PC-9 (cell line): Measurements from ENCODE around the gene POMGNT1. TPM values are rescaled to one million over a fixed set of nuclear protein-coding genes. Genes with fewer than 3 reads are reported as not detected.
A peak's percentile ranks its signal among the peaks of the same experiment; 100 is the strongest.

Experiments used
- BruUV-seq: library from RNA; stranded (reverse); fragments of 400-500 nt; replicated peaks from 2 replicates; lab custom pipeline; 2021; lab: Mats Ljungman, UMichigan
- CTCF ChIA-PET: fragments of 300-600 bp; sonication (Branson Sonifier 250); formaldehyde crosslinking; loops from one replicate; lab custom pipeline; 2022; ENCODE audit warnings: antibody characterized with exemption; lab: Charles Lee
- POLR2A ChIA-PET: fragments of 300-600 bp; sonication (Branson Sonifier 250); formaldehyde crosslinking; loops from one replicate; lab custom pipeline; 2022; ENCODE audit warnings: antibody characterized with exemption; ENCODE audit not compliant: unreplicated experiment; lab: Charles Lee
- DNase-seq, 2 experiments: peaks; one replicate each; pipeline versions ENCODE4 v3.0.0 to v3.0.0-alpha.2; 2015 to 2022; ENCODE audit warnings: mixed read lengths in 1 of 2
- H2AFZ ChIP-seq: fragments of 200-600 bp; sonication (generic); 2 replicates; pipeline ENCODE4 v1.8.1; 2017; ENCODE audit warnings: antibody characterized with exemption
- H3F3A ChIP-seq: fragments of 200-600 bp; sonication (generic); 2 replicates; pipeline ENCODE4 v1.8.1; 2017; ENCODE audit warnings: antibody characterized with exemption, mild to moderate bottlenecking, low read depth; ENCODE audit not compliant: insufficient read depth
- H3K27ac ChIP-seq: fragments of 200-600 bp; sonication (generic); 2 replicates; pipeline ENCODE4 v1.6.1; 2016; ENCODE audit warnings: mixed run types
- H3K27me3 ChIP-seq: fragments of 200-600 bp; sonication (generic); 2 replicates; pipeline ENCODE4 v1.6.1; 2016; ENCODE audit warnings: low read depth, mixed run types; ENCODE audit not compliant: insufficient read depth
- H3K36me3 ChIP-seq: fragments of 200-600 bp; sonication (generic); 2 replicates; pipeline ENCODE4 v1.6.1; 2016; ENCODE audit warnings: low read depth, mixed run types
- H3K4me1 ChIP-seq: fragments of 200-600 bp; sonication (generic); replicated peaks from 2 replicates; pipeline ENCODE4 v1.6.1; 2016; ENCODE audit warnings: mixed run types; ENCODE audit not compliant: insufficient read depth
- H3K4me2 ChIP-seq: fragments of 200-600 bp; sonication (generic); 2 replicates; pipeline ENCODE4 v1.6.1; 2017; ENCODE audit warnings: mixed run types
- H3K4me3 ChIP-seq: fragments of 200-600 bp; sonication (generic); 2 replicates; pipeline ENCODE4 v1.6.1; 2016; ENCODE audit warnings: mixed run types
- H3K79me2 ChIP-seq: fragments of 200-600 bp; sonication (generic); 2 replicates; pipeline ENCODE4 v1.6.1; 2017; ENCODE audit warnings: low read depth, mixed run types
- H3K9me2 ChIP-seq: fragments of 200-600 bp; sonication (generic); 2 replicates; pipeline ENCODE4 v1.8.1; 2017; ENCODE audit warnings: mild to moderate bottlenecking; ENCODE audit not compliant: insufficient read depth
- H3K9me3 ChIP-seq: fragments of 200-600 bp; sonication (generic); 2 replicates; pipeline ENCODE4 v1.8.1; 2016; ENCODE audit warnings: low read depth; ENCODE audit not compliant: insufficient read depth
- H4K20me1 ChIP-seq: fragments of 200-600 bp; sonication (generic); 2 replicates; pipeline ENCODE4 v1.8.1; 2017; ENCODE audit not compliant: insufficient read depth
- CTCF ChIP-seq: fragments of 200-600 bp; sonication (generic); conservative IDR thresholded peaks from 2 replicates; pipeline ENCODE4 v1.6.1; 2017; ENCODE audit warnings: mixed run types, antibody characterized with exemption, mild to moderate bottlenecking, moderate library complexity
- EZH2 ChIP-seq: fragments of 200-600 bp; sonication (generic); IDR thresholded peaks from 2 replicates; pipeline ENCODE4 v1.8.0; 2017; ENCODE audit warnings: antibody characterized with exemption, low read depth
- intact Hi-C: fragments of 100-400 bp; cut with micrococcal nuclease; formaldehyde crosslinking; loops from one replicate; pipeline ENCODE4 v1.10.0; 2022; ENCODE audit not compliant: unreplicated experiment
- total RNA-seq: library from RNA; stranded (reverse); gene quantifications from 2 replicates; pipeline ENCODE4 v1.2.3, GENCODE V29; 2021

The POMGNT1 gene
- total RNA-seq, 1 experiment from 2014 or later, result 82.6 TPM

GRCh38 chr1:46188295-46189030 lies 9.8 kb downstream of the POMGNT1 start:
- Histone ChIP-seq H4K20me1 (peaks cover 7% of the 10 kb centered on the region; the same call in 1 of the 2 replicates), H3K36me3 (peaks cover 52% of the 10 kb centered on the region), H3F3A (peaks cover 82% of the 10 kb centered on the region), H2AFZ (no peak overlapping the region), H3K4me2 (peak overlapping the region; percentile 17; the same call in 1 of the 2 replicates), H3K4me3 (no peak overlapping the region), H3K9me2 (no peaks in the 10 kb centered on the region), H3K9me3 (no peaks in the 10 kb centered on the region), H3K27ac (peak overlapping the region; percentile 53), H3K4me1 (peaks cover 49% of the 10 kb centered on the region), H3K79me2 (peaks cover 33% of the 10 kb centered on the region), H3K27me3 (no peaks in the 10 kb centered on the region)
- no TSS peak for BruUV-seq
- CTCF ChIA-PET, result interaction anchor here (0.7 kb wide), 1 partner anchor 35 kb away, joined by 3 read pairs; no protein-coding TSS in a partner anchor
- TF ChIP-seq CTCF, result peak; percentile 27; the same call in 1 of the 2 replicates
- no peak for TF ChIP-seq EZH2
- intact Hi-C loops, result loop anchor here (1.0 to 10.0 kb wide), 2 partner anchors 10 to 1174 kb away; partner anchors contain the start of genes HECTD3, POMGNT1 and UROD
- POLR2A ChIA-PET, result interaction anchor here (0.6 to 0.7 kb wide), 2 partner anchors 128 to 144 kb away, joined by 3 to 8 read pairs; no protein-coding TSS in a partner anchor
- DNase-seq, result peak in 1 of 2 experiments; percentile 74

GRCh38 chr1:46187106-46187869 lies 10.9 kb downstream of the POMGNT1 start:
- ChIA-PET POLR2A (interaction anchor here (0.7 to 0.8 kb wide), 2 partner anchors 30 to 36 kb away, joined by 3 to 4 read pairs; no protein-coding TSS in a partner anchor), CTCF (interaction anchor here (0.7 kb wide), 1 partner anchor 1445 kb away, joined by 4 read pairs; no protein-coding TSS in a partner anchor)
- DNase-seq, result no peak
- Histone ChIP-seq H3K9me2 (no peaks in the 10 kb centered on the region), H4K20me1 (peaks cover 7% of the 10 kb centered on the region; the same call in 1 of the 2 replicates), H3F3A (peaks cover 84% of the 10 kb centered on the region), H3K27ac (peak overlapping the region; percentile 53; the same call in 1 of the 2 replicates), H2AFZ (no peak overlapping the region), H3K4me1 (peaks cover 58% of the 10 kb centered on the region), H3K9me3 (no peaks in the 10 kb centered on the region), H3K36me3 (peaks cover 52% of the 10 kb centered on the region), H3K4me3 (no peak overlapping the region), H3K79me2 (peaks cover 39% of the 10 kb centered on the region), H3K4me2 (no peak overlapping the region), H3K27me3 (no peaks in the 10 kb centered on the region)
- TF ChIP-seq EZH2, result no peak
- no peak for TF ChIP-seq CTCF
- BruUV-seq, result no TSS peak
- intact Hi-C loops, result loop anchor here (10.0 kb wide), 1 partner anchor 1172 kb away; the partner anchor contains the start of genes HECTD3 and UROD

- Histone ChIP-seq H3K4me2 (no peak overlapping the region), H3K27me3 (no peaks in the 10 kb centered on the region), H3K9me2 (no peaks in the 10 kb centered on the region), H3K4me1 (peaks cover 59% of the 10 kb centered on the region), H4K20me1 (peaks cover 3% of the 10 kb centered on the region; the same call in 1 of the 2 replicates), H2AFZ (no peak overlapping the region), H3K9me3 (no peaks in the 10 kb centered on the region), H3K79me2 (peaks cover 51% of the 10 kb centered on the region), H3F3A (peaks cover 90% of the 10 kb centered on the region), H3K27ac (peak overlapping the region; percentile 91; the same call in 1 of the 2 replicates), H3K36me3 (peaks cover 52% of the 10 kb centered on the region), H3K4me3 (no peak overlapping the region)
- POLR2A ChIA-PET, result no interaction called here
- DNase-seq, result no peak
- CTCF ChIA-PET, result interaction anchor here (0.7 kb wide), 1 partner anchor 156 kb away, joined by 16 read pairs; no protein-coding TSS in a partner anchor
- no TSS peak for BruUV-seq
- intact Hi-C loops, result loop anchor here (10.0 kb wide), 1 partner anchor 1171 kb away; the partner anchor contains the start of genes HECTD3 and UROD
- TF ChIP-seq CTCF (no peak), EZH2 (no peak)
Measured at GRCh38 chr1:46186076-46186475, 12.2 kb downstream of the POMGNT1 start.
